Stimulated activated naive CD4-positive, alpha-beta T cell (primary cell): Measurements from ENCODE around the gene PLCE1.

Experiments
- DNase-seq, 6 experiments: peaks; one replicate each; lab custom pipeline; 2025; lab: John Stamatoyannopoulos, UW

PLCE1 gene

GRCh38 chr10:94023906-94024305 lies 30.2 kb downstream of the PLCE1 start:
- DNase-seq = no peak

- no peak for DNase-seq
These were observed 30.7 kb downstream of the PLCE1 start for GRCh38 chr10:94024407-94024806.

GRCh38 chr10:94025806-94026205 lies 32.1 kb downstream of the PLCE1 start:
- DNase-seq = no peak

GRCh38 chr10:94027197-94027596 lies 33.5 kb downstream of the PLCE1 start:
- no peak for DNase-seq

- no peak for DNase-seq
These were observed 36.2 kb downstream of the PLCE1 start for GRCh38 chr10:94029955-94030354.

GRCh38 chr10:94035982-94036765 lies 42.4 kb downstream of the PLCE1 start:
- no peak for DNase-seq

GRCh38 chr10:94036766-94037033 lies 43.0 kb downstream of the PLCE1 start:
- no peak for DNase-seq

GRCh38 chr10:94037286-94037685 lies 43.6 kb downstream of the PLCE1 start:
- no peak for DNase-seq

GRCh38 chr10:94038024-94038423 lies 44.3 kb downstream of the PLCE1 start:
- no peak for DNase-seq

- DNase-seq = no peak
These were observed 47.5 kb downstream of the PLCE1 start for GRCh38 chr10:94041206-94041605.

- DNase-seq = no peak
These were observed 48.5 kb downstream of the PLCE1 start for GRCh38 chr10:94042001-94042833.

GRCh38 chr10:94042834-94043175 lies 49.1 kb downstream of the PLCE1 start:
- no peak for DNase-seq
